Ascending aorta (tissue), 2 donors: ENCODE measurements around the gene GPATCH8. TPM values are rescaled to one million over a fixed set of nuclear protein-coding genes. Genes with fewer than 3 reads are reported as not detected.
"Not testable (repeated sequence)": the region's sequence is repeated elsewhere in the genome, so short reads cannot be mapped to it uniquely, and the experiment has no call there.

Source experiments
- DNase-seq, 2 donors: peaks; one replicate each; pipeline ENCODE4 v3.0.0-alpha.2; 2019; ENCODE audit warnings: low spot score in 2 of 2
- H3K27ac ChIP-seq, 2 donors: fragments of 200-600 bp; sonication (generic); one replicate each; pipeline ENCODE4 v1.5.1; 2016 to 2017; ENCODE audit warnings: mild to moderate bottlenecking in 1 of 2
- H3K27me3 ChIP-seq: fragments of 200-600 bp; sonication (generic); one replicate; pipeline ENCODE4 v1.5.1; 2017
- H3K36me3 ChIP-seq, 2 donors: fragments of 200-600 bp; sonication (generic); one replicate each; pipeline ENCODE4 v1.5.1; 2016
- H3K4me1 ChIP-seq, 2 donors: fragments of 200-600 bp; sonication (generic); one replicate each; pipeline ENCODE4 v1.5.1; 2016 to 2017; ENCODE audit warnings: mild to moderate bottlenecking in 1 of 2
- H3K4me3 ChIP-seq, 2 donors: fragments of 200-600 bp; sonication (generic); one replicate each; pipeline ENCODE4 v1.5.1; 2016 to 2017; ENCODE audit warnings: mild to moderate bottlenecking in 1 of 2
- H3K9me3 ChIP-seq, 2 donors: fragments of 200-600 bp; sonication (generic); one replicate each; pipeline ENCODE4 v1.5.1; 2016
- CTCF ChIP-seq, 3 experiments: fragments of 200-600 bp in 2 of 3; fragments of 450-650 bp in 1 of 3; sonication (generic) in 2 of 3; IDR thresholded peaks; one replicate each; pipeline ENCODE4 v1.5.1; 2016 to 2019; ENCODE audit warnings: antibody characterized with exemption in 3 of 3, mild to moderate bottlenecking in 1 of 3, moderate library complexity in 1 of 3
- intact Hi-C: fragments of 100-400 bp; cut with DNase I; formaldehyde crosslinking; loops from one replicate; pipeline ENCODE4 v1.15.1; 2023
- total RNA-seq: library from RNA; depleted of rRNA; stranded (reverse); fragments of >200 nt; gene quantifications from one replicate; pipeline ENCODE4 v1.1.0, GENCODE V29; 2016

GPATCH8 gene
- total RNA-seq, 1 donor from 2014 or later, result 13.3 TPM

DNA sequence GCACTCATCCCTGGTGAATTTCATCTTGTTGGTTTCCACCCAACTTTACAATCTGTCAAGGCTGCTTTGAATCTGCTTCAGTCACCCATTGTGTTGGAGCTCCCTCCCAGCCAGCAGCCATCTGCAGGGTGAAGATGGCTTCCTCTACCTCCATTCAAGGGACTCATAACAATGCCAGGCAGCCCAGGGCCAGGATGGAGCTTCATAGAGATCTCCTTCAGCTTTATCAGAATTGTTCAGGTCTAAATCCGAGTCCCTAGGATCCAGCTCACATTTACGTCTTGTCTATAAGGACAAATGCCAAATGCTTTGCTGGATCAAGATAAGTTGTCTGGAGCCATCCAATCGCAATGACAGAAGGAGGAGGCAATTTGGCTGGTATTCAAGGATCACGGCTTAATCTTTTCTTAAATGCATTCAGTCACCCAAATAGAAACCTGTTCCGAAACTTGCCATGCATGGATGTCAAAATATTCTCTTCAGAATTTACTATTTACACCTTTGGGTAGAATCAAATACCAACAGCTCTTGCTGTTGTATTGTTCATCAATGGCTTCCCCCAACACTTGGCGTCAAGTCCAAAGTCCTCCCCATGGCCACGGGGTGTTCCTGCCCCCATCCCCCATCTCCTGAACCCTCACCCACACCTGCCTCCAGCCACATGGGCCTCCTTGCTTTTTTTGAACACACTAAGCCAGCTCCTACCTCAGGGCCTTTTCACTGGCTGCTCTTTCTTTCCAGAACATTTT, 135.8 kb downstream of the GPATCH8 start:
- Histone ChIP-seq H3K27ac (no peak overlapping the region), H3K36me3 (no peaks in the 10 kb centered on the region), H3K4me1 (peaks cover 5 to 6% of the 10 kb centered on the region in 2 donors), H3K27me3 (peaks cover 12% of the 10 kb centered on the region), H3K9me3 (no peaks in the 10 kb centered on the region), H3K4me3 (no peak overlapping the region)
- no peak for TF ChIP-seq CTCF (IDR thresholded peaks at IDR 0.05)
- no peak for DNase-seq
- intact Hi-C loops, result no loop called here

DNA sequence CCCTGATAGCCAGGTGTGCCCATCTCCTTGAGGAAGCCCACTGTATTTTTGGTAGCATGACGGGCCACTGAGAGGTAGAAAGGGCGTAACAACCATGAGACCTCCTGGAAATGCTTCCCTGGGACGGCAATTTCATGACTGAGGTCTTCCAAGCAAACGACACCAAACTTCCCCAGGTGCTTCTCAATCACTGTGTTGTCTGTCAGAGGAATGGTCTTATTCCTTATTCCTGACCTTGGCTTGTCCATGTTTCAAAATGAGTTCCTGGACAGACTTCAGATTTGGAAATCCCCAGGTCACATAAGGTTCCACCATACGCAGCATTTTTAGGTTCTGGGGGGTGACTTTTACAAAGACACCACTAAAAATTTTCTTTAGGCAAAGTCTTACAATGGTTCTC, 138.2 kb downstream of the GPATCH8 start:
- H3K36me3 ChIP-seq, H3K4me1 ChIP-seq, H3K27ac ChIP-seq, H3K4me3 ChIP-seq, intact Hi-C loops, H3K9me3 ChIP-seq, DNase-seq: not testable (repeated sequence)
- peaks cover 12% of the 10 kb centered on the region for H3K27me3 ChIP-seq

GRCh38 chr17:44363613-44364159, 139.5 kb downstream of the GPATCH8 start, which contains the start of gene FAM171A2:
Gene FAM171A2 (minus strand): TSS chr17:44363853. CDS start chr17:44363714, 139 bp downstream.
- intact Hi-C loops, result no loop called here
- Histone ChIP-seq H3K4me1 (peaks cover 5 to 6% of the 10 kb centered on the region in 2 donors), H3K4me3 (peak within 1 kb of the TSS; percentile 66 to 75), H3K27me3 (peaks cover 12% of the 10 kb centered on the region), H3K27ac (no peak within 1 kb of the TSS), H3K36me3 (no peaks in the 10 kb centered on the region), H3K9me3 (no peaks in the 10 kb centered on the region)
- no peak for DNase-seq
- TF ChIP-seq CTCF (IDR thresholded peaks at IDR 0.05), result peak; percentile 28 to 73 (median 39)

GRCh38 chr17:44362949-44363612, 140.1 kb downstream of the GPATCH8 start:
- peak overlapping the region; percentile 66 to 75 for H3K4me3 ChIP-seq
- no peaks in the 10 kb centered on the region for H3K36me3 ChIP-seq
- TF ChIP-seq CTCF (IDR thresholded peaks at IDR 0.05), result no peak
- peaks cover 12% of the 10 kb centered on the region for H3K27me3 ChIP-seq
- no peaks in the 10 kb centered on the region for H3K9me3 ChIP-seq
- no peak for DNase-seq
- intact Hi-C loops, result no loop called here
- H3K4me1 ChIP-seq, result peaks cover 5 to 6% of the 10 kb centered on the region in 2 donors
- no peak overlapping the region for H3K27ac ChIP-seq

- Histone ChIP-seq H3K36me3 (no peaks in the 10 kb centered on the region), H3K27ac (no peak overlapping the region), H3K27me3 (peaks cover 12% of the 10 kb centered on the region), H3K4me3 (no peak overlapping the region), H3K4me1 (peaks cover 5 to 6% of the 10 kb centered on the region in 2 donors), H3K9me3 (no peaks in the 10 kb centered on the region)
- DNase-seq, result no peak
- no peak for TF ChIP-seq CTCF (IDR thresholded peaks at IDR 0.05)
- intact Hi-C loops, result no loop called here
Measured at GRCh38 chr17:44362459-44362948, 140.7 kb downstream of the GPATCH8 start.
